ENCODE results near the gene GPR176. TPM values are rescaled to one million over a fixed set of nuclear protein-coding genes. Genes with fewer than 3 reads are reported as not detected.

Gene GPR176
- total and polyA plus RNA-seq, 8 donors: 0.16 to 6.8 (median 0.81) TPM

- H3K27me3 ChIP-seq: no peaks in the 10 kb centered on the region
- H3K36me3 ChIP-seq: no peaks in the 10 kb centered on the region
- DNase-seq (no peak), FAIRE-seq (no peak), ATAC-seq (no peak)
- H3K4me3 ChIP-seq: no peak overlapping the region
- peaks cover 0 to 5% (median 0%) of the 10 kb centered on the region in 3 donors for H3K4me1 ChIP-seq
- intact Hi-C loops (cut with DNase I): loop anchor here in 1 of 3 donors (10.0 kb wide), 1 partner anchor 85 kb away; no protein-coding TSS in a partner anchor
- no peak overlapping the region for H3K27ac ChIP-seq
- TF ChIP-seq CTCF (IDR thresholded peaks at IDR 0.05): no peak
- H3K9me3 ChIP-seq: no peaks in the 10 kb centered on the region
- WGBS, 2 donors: 78 to 82% methylated on average over 4 of the region's 4 CpGs
Measured at GRCh38 chr15:39789736-39790135, 130.3 kb downstream of the GPR176 start.

GRCh38 chr15:39788800-39789565 is 131.1 kb downstream of the GPR176 start:
- Histone ChIP-seq H3K27me3 (no peaks in the 10 kb centered on the region), H3K27ac (no peak overlapping the region), H3K4me3 (no peak overlapping the region), H3K36me3 (no peaks in the 10 kb centered on the region), H3K9me3 (no peaks in the 10 kb centered on the region), H3K4me1 (peaks cover 0 to 9% (median 0%) of the 10 kb centered on the region in 3 donors)
- DNase-seq (no peak), ATAC-seq (no peak), FAIRE-seq (no peak)
- no peak for TF ChIP-seq CTCF (IDR thresholded peaks at IDR 0.05)
- 65 to 73% methylated on average over 3 of the region's 3 CpGs for WGBS, 2 donors
- intact Hi-C loops (cut with DNase I): no loop called here

- no peak overlapping the region for H3K4me3 ChIP-seq
- peak overlapping the region in 1 of 4 donors; percentile 15 for H3K27ac ChIP-seq
- no peaks in the 10 kb centered on the region for H3K9me3 ChIP-seq
- no peaks in the 10 kb centered on the region for H3K36me3 ChIP-seq
- no peaks in the 10 kb centered on the region for H3K27me3 ChIP-seq
- no peak for TF ChIP-seq CTCF (IDR thresholded peaks at IDR 0.05)
- 39 to 45% methylated on average over 4 of the region's 4 CpGs for WGBS, 2 donors
- DNase-seq: no peak
- FAIRE-seq: no peak
- ATAC-seq: no peak
- intact Hi-C loops (cut with DNase I): no loop called here
- peaks cover 0 to 9% (median 5%) of the 10 kb centered on the region in 3 donors for H3K4me1 ChIP-seq
Measured at GRCh38 chr15:39788108-39788507, 132.0 kb downstream of the GPR176 start.

GRCh38 chr15:39787479-39787878 is 132.6 kb downstream of the GPR176 start:
- FAIRE-seq: no peak
- no peaks in the 10 kb centered on the region for H3K9me3 ChIP-seq
- no peak for DNase-seq
- intact Hi-C loops (cut with DNase I): no loop called here
- no peak for ATAC-seq
- no peak overlapping the region for H3K27ac ChIP-seq
- H3K27me3 ChIP-seq: no peaks in the 10 kb centered on the region
- no peaks in the 10 kb centered on the region for H3K36me3 ChIP-seq
- no peak for TF ChIP-seq CTCF (IDR thresholded peaks at IDR 0.05)
- 27 to 37% methylated on average over 1 of the region's 1 CpG for WGBS, 2 donors
- H3K4me3 ChIP-seq: no peak overlapping the region
- H3K4me1 ChIP-seq: peaks cover 0 to 9% (median 5%) of the 10 kb centered on the region in 3 donors

GRCh38 chr15:39786447-39787056 is 133.5 kb downstream of the GPR176 start:
- Histone ChIP-seq H3K4me1 (peaks cover 0 to 10% (median 9%) of the 10 kb centered on the region in 3 donors), H3K36me3 (no peaks in the 10 kb centered on the region), H3K27ac (no peak overlapping the region), H3K9me3 (no peaks in the 10 kb centered on the region), H3K4me3 (no peak overlapping the region), H3K27me3 (no peaks in the 10 kb centered on the region)
- intact Hi-C loops (cut with DNase I): no loop called here
- DNase-seq (no peak), FAIRE-seq (no peak), ATAC-seq (no peak)
- WGBS, 2 donors: 4 to 7% methylated on average over 5 of the region's 5 CpGs
- TF ChIP-seq CTCF (IDR thresholded peaks at IDR 0.05): peak in 3 of 4 donors; percentile 19 to 39 (median 34)
